K562 (cell line): ENCODE data around the gene SPEM1. TPM values are rescaled to one million over a fixed set of nuclear protein-coding genes. Genes with fewer than 3 reads are reported as not detected.
A peak's percentile ranks its signal among the peaks of the same experiment; 100 is the strongest.

Experiments
- ATAC-seq: fragments of 200-7000 bp; cut with Tn5 transposase; 3 replicates; pipeline ENCODE4 v1.9.1; 2020; ENCODE audit warnings: moderate library complexity
- BruUV-seq: library from RNA; stranded (reverse); fragments of 400-500 nt; replicated peaks from 2 replicates; lab custom pipeline; 2021; lab: Mats Ljungman, UMichigan
- CTCF ChIA-PET: fragments of 300-600 bp; formaldehyde crosslinking; extraction: SDS; loops from one replicate; lab custom pipeline; 2021; ENCODE audit warnings: low intra/inter-chr PET ratio; lab: Yijun Ruan, JAX
- POLR2A ChIA-PET: fragments of 300-600, 350-650 bp; sonication (Branson Sonifier 250); formaldehyde crosslinking; extraction: SDS; loops from one replicate; lab custom pipeline; 2021; ENCODE audit warnings: antibody characterized with exemption, inconsistent platforms; lab: Yijun Ruan, JAX
- DNase-seq, 4 experiments: peaks; one replicate each; pipeline versions ENCODE4 v3.0.0 to v3.0.0-alpha.2; 2011 to 2018; ENCODE audit warnings: low spot score in 3 of 4, mixed read lengths in 3 of 4; ENCODE audit errors: extremely low read depth in 1 of 4
- FAIRE-seq: peaks from 2 replicates; lab custom pipeline; 2011; peaks lifted over from hg19 to GRCh38; lab: Jason Lieb, UNC
- H2AFZ ChIP-seq: 2 replicates; pipeline ENCODE4 v1.6.0; 2011; ENCODE audit warnings: low read depth, low read length, control low read depth, inconsistent platforms
- H3K27ac ChIP-seq: fragments of 200-600 bp; 3 replicates; pipeline ENCODE4 v1.8.0; 2011; ENCODE audit warnings: low read depth, mild to moderate bottlenecking, control low read depth, inconsistent platforms, low read length, moderate library complexity, mixed read lengths; ENCODE audit errors: extremely low read depth
- H3K27me3 ChIP-seq, 2 experiments: fragments of 300-600 bp in 1 of 2; 2 replicates in 1 of 2; 3 replicates in 1 of 2; pipeline versions ENCODE4 v1.6.0 to v1.8.0; 2011; ENCODE audit warnings: inconsistent platforms in 2 of 2, low read length in 2 of 2, mild to moderate bottlenecking in 1 of 2, mixed read lengths in 1 of 2, moderate library complexity in 1 of 2; ENCODE audit not compliant: control insufficient read depth in 2 of 2, insufficient read depth in 2 of 2
- H3K36me3 ChIP-seq: fragments of 300-600 bp; 3 replicates; pipeline ENCODE4 v1.8.0; 2011; ENCODE audit warnings: mild to moderate bottlenecking, low read length, inconsistent platforms; ENCODE audit not compliant: control insufficient read depth, insufficient read depth
- H3K4me1 ChIP-seq, 2 experiments: fragments of 200-600 bp in 1 of 2; replicated peaks in 1 of 2; 2 replicates in 1 of 2; 3 replicates in 1 of 2; pipeline versions ENCODE4 v1.5.1 to v1.8.0; 2011; ENCODE audit warnings: inconsistent platforms in 2 of 2, low read length in 2 of 2, mild to moderate bottlenecking in 1 of 2, mixed read lengths in 1 of 2, moderate library complexity in 1 of 2; ENCODE audit not compliant: control insufficient read depth in 2 of 2, insufficient read depth in 2 of 2
- H3K4me2 ChIP-seq: 2 replicates; pipeline ENCODE4 v1.6.1; 2011; ENCODE audit warnings: low read length, control low read depth, inconsistent platforms, mixed read lengths; ENCODE audit not compliant: insufficient read depth
- H3K4me3 ChIP-seq: fragments of 200-600 bp; sonication (generic), shearing (Covaris generic); 2 replicates; pipeline ENCODE4 v1.5.1; 2016; ENCODE audit warnings: control low read depth, inconsistent platforms
- H3K79me2 ChIP-seq: fragments of 200-600 bp; 3 replicates; pipeline ENCODE4 v1.8.0; 2011; ENCODE audit warnings: low read length, inconsistent platforms; ENCODE audit not compliant: control insufficient read depth, insufficient read depth
- H3K9ac ChIP-seq, 2 experiments: 2 replicates each; pipeline versions ENCODE4 v1.6.0 to v1.6.1; 2011; ENCODE audit warnings: low read depth in 2 of 2, low read length in 2 of 2, control low read depth in 1 of 2, inconsistent platforms in 1 of 2, mild to moderate bottlenecking in 1 of 2, mixed read lengths in 1 of 2; ENCODE audit not compliant: insufficient read depth in 1 of 2
- H3K9me1 ChIP-seq: one replicate; pipeline ENCODE4 v1.6.0; 2011; ENCODE audit warnings: inconsistent platforms, mild to moderate bottlenecking, low read length, moderate library complexity; ENCODE audit not compliant: control insufficient read depth, insufficient read depth
- H3K9me3 ChIP-seq: replicated peaks from 2 replicates; pipeline ENCODE4 v1.5.1; 2011; ENCODE audit warnings: low read depth, low read length, inconsistent platforms; ENCODE audit not compliant: control insufficient read depth, insufficient read depth
- H4K20me1 ChIP-seq: replicated peaks from 2 replicates; pipeline ENCODE4 v1.6.1; 2011; ENCODE audit warnings: low read length, inconsistent platforms, mixed read lengths; ENCODE audit not compliant: control insufficient read depth, insufficient read depth
- BCOR ChIP-seq: fragments of 450-650 bp; IDR thresholded peaks from 2 replicates; pipeline ENCODE4 v1.6.1; 2016
- CBX3 ChIP-seq, 2 experiments: IDR thresholded peaks; 1 replicate in 1 of 2; 2 replicates in 1 of 2; pipeline ENCODE4 v1.6.1; 2012; ENCODE audit warnings: inconsistent platforms in 2 of 2, low read length in 2 of 2, borderline replicate concordance in 1 of 2, control low read depth in 1 of 2
- CUX1 ChIP-seq: fragments of 200-800 bp; sonication (Bioruptor generic); IDR thresholded peaks from 2 replicates; pipeline ENCODE4 v1.6.1; 2016; ENCODE audit warnings: missing genetic modification characterization, missing compliant biosample characterization
- ELF1 ChIP-seq: fragments of 200-800 bp; sonication (Bioruptor generic); IDR thresholded peaks from 2 replicates; pipeline ENCODE4 v1.6.1; 2016; ENCODE audit warnings: missing genetic modification characterization, missing compliant biosample characterization
- HDAC3 ChIP-seq: fragments of 450-650 bp; IDR thresholded peaks from 2 replicates; pipeline ENCODE4 v1.6.1; 2018; ENCODE audit warnings: borderline replicate concordance, mild to moderate bottlenecking, moderate library complexity; ENCODE audit not compliant: partially characterized antibody
- KDM1A ChIP-seq, 2 experiments: fragments of 450-650 bp; IDR thresholded peaks; 2 replicates each; pipeline ENCODE4 v1.6.1; 2016; ENCODE audit warnings: mild to moderate bottlenecking in 2 of 2
- NFIX ChIP-seq: fragments of 250-450 bp; sonication (Bioruptor Pico); IDR thresholded peaks from 2 replicates; pipeline ENCODE4 v1.4.0; 2020; ENCODE audit warnings: low read depth, mild to moderate bottlenecking, moderate library complexity
- RBM25 ChIP-seq: fragments of 200-400 bp; formaldehyde crosslinking; IDR thresholded peaks from 2 replicates; pipeline ENCODE4 v1.6.1; 2018; ENCODE audit warnings: low read length, low read depth, moderate library complexity; ENCODE audit not compliant: severe bottlenecking
- TRIM24 ChIP-seq, 2 experiments: fragments of 450-650 bp; IDR thresholded peaks; 2 replicates each; pipeline ENCODE4 v1.6.1; 2016
- TRIM28 ChIP-seq: fragments of 450-650 bp; IDR thresholded peaks from 2 replicates; pipeline ENCODE4 v1.6.1; 2017
- ZFP30 ChIP-seq: fragments of 250-450 bp; sonication (Bioruptor Pico); IDR thresholded peaks from 2 replicates; pipeline ENCODE4 v1.8.0; 2022; ENCODE audit warnings: moderate library complexity, mild to moderate bottlenecking, inconsistent platforms, borderline replicate concordance
- ZNF280A ChIP-seq: fragments of 450-650 bp; IDR thresholded peaks from 2 replicates; pipeline ENCODE4 v1.6.1; 2018; ENCODE audit warnings: mild to moderate bottlenecking, low read depth; ENCODE audit not compliant: partially characterized antibody
- WGBS: fragments of 100-300 bp; shearing (Covaris generic); methylation state at CpG from one replicate; pipeline ENCODE4 v1.1.6; 2016; ENCODE audit warnings: low coverage, mixed read lengths; ENCODE audit not compliant: insufficient coverage; ENCODE audit errors: missing lambda C conversion rate; 5-methylcytosine and 5-hydroxymethylcytosine counted together
- in situ Hi-C: fragments of 300-500 bp; cut with MboI; formaldehyde crosslinking; loops from 4 replicates; pipeline ENCODE4 v1.15.0; 2018; ENCODE audit warnings: inconsistent platforms, mixed read lengths
- intact Hi-C: fragments of 100-400 bp; cut with micrococcal nuclease; formaldehyde crosslinking; loops from 2 replicates; pipeline ENCODE4 v1.14.2; 2022
- polyA plus RNA-seq, 8 experiments: library from polyadenylated mRNA; depleted of rRNA in 4 of 8; stranded (reverse) in 5 of 8; unstranded in 3 of 8; fragments of >200 nt; fragmentation: Nextera tagmentation in 2 of 8; fragmentation: Illumina TruSeq in 1 of 8; extraction: Ambion mirVana in 2 of 8; extraction: Trizol in 1 of 8; gene quantifications; 2 replicates each; pipeline versions ENCODE4 v1.2.1 to v1.2.3, GENCODE V29; 2011 to 2014; ENCODE audit warnings: inconsistent platforms in 1 of 8, missing spikeins in 1 of 8
- total RNA-seq, 7 experiments: library from RNA; depleted of rRNA in 6 of 7; stranded (reverse); fragments of >200 nt in 6 of 7; fragmentation: Illumina TruSeq in 2 of 7; extraction: Trizol in 2 of 7; gene quantifications; 2 replicates each; pipeline versions ENCODE4 v1.2.1 to v1.2.3, GENCODE V29; 2011 to 2021; ENCODE audit warnings: low replicate concordance in 1 of 7

SPEM1 gene
- total and polyA plus RNA-seq, 9 of the 15 experiments (the other 6 are each of a cell fraction or from before 2014, with no cell fraction given): not detected

GRCh38 chr17:7379134-7379533, 41.0 kb upstream of the SPEM1 start:
- ChIA-PET POLR2A (no interaction called here), CTCF (no interaction called here)
- Histone ChIP-seq H3K4me1 (peaks cover 8 to 18% of the 10 kb centered on the region in 2 experiments; a peak in 4 of 5 replicates), H3K9me1 (no peaks in the 10 kb centered on the region), H2AFZ (no peak overlapping the region), H3K79me2 (no peaks in the 10 kb centered on the region; the same call in 2 of the 3 replicates), H3K4me3 (no peak overlapping the region), H3K9me3 (peaks cover 2% of the 10 kb centered on the region; the same call in 1 of the 2 replicates), H3K4me2 (no peak overlapping the region), H3K9ac (no peak overlapping the region), H4K20me1 (no peaks in the 10 kb centered on the region), H3K27me3 (no peaks in the 10 kb centered on the region), H3K27ac (no peak overlapping the region), H3K36me3 (no peaks in the 10 kb centered on the region)
- no peak for DNase-seq
- BruUV-seq: no TSS peak
- no peak for FAIRE-seq
- 71% methylated on average over 3 of the region's 3 CpGs for WGBS
- TF ChIP-seq ZNF280A: peak; percentile 36
- TF ChIP-seq TRIM24 (IDR thresholded peaks at IDR 0.05): 0 out of 4 replicates have a peak, but pooled peaks of 1 of the 2 experiments have one; percentile 18
- TF ChIP-seq ELF1 (tag): no peak
- peak; percentile 62 for TF ChIP-seq BCOR
- TF ChIP-seq KDM1A (IDR thresholded peaks at IDR 0.05): peak in 1 of 2 experiments; percentile 36; a peak in 1 of 4 replicates
- peak; percentile 76; the same call in 1 of the 2 replicates for TF ChIP-seq TRIM28
- peak in 1 of 2 experiments; percentile 71; a peak in 1 of 3 replicates for TF ChIP-seq CBX3 (IDR thresholded peaks at IDR 0.05; ENCODE audit: borderline replicate concordance in 1 of 2, low read length in 2 of 2)
- TF ChIP-seq CUX1 (CRISPR knock-in tag): no peak
- TF ChIP-seq HDAC3: no peak
- no peak for TF ChIP-seq NFIX (CRISPR knock-in tag)
- TF ChIP-seq RBM25: peak; percentile 44
- TF ChIP-seq ZFP30: peak; percentile 62; the same call in 1 of the 2 replicates
- in situ Hi-C loops: no loop called here
- intact Hi-C loops: no loop called here
- no peak for ATAC-seq
